Measurements from ENCODE around the gene C5orf15.

- no peak for TF ChIP-seq CTCF (IDR thresholded peaks at IDR 0.05; ENCODE audit: poor library complexity, severe bottlenecking)
- no peak for TF ChIP-seq POLR2AphosphoS5 (IDR thresholded peaks at IDR 0.05)
- TF ChIP-seq REST (IDR thresholded peaks at IDR 0.05; ENCODE audit: borderline replicate concordance), result no peak
- TF ChIP-seq EZH2 (IDR thresholded peaks at IDR 0.05; ENCODE audit: borderline replicate concordance, insufficient read depth, low read length, poor library complexity, severe bottlenecking), result no peak
- TF ChIP-seq SMC3 (conservative IDR thresholded peaks at IDR 0.05; ENCODE audit: poor library complexity), result no peak
- no peak for TF ChIP-seq EP300 (conservative IDR thresholded peaks at IDR 0.05; ENCODE audit: poor library complexity, severe bottlenecking)
- TF ChIP-seq TAF1 (IDR thresholded peaks at IDR 0.05; ENCODE audit: low read depth), result no peak
Observed at GRCh38 chr5:133969654-133970324, 1.4 kb upstream of the C5orf15 start.
